OCI-LY7 (cell line): ENCODE measurements around the gene PRKAG2. TPM values are rescaled to one million over a fixed set of nuclear protein-coding genes. Genes with fewer than 3 reads are reported as not detected.

Experiments used
- BruUV-seq: library from RNA; stranded (reverse); fragments of 400-500 nt; replicated peaks from 2 replicates; lab custom pipeline; 2021; lab: Mats Ljungman, UMichigan
- CTCF ChIA-PET: fragments of 300-600 bp; sonication (Branson Sonifier 250); formaldehyde crosslinking; loops from one replicate; lab custom pipeline; 2022; ENCODE audit warnings: antibody characterized with exemption; ENCODE audit not compliant: unreplicated experiment; lab: Charles Lee
- POLR2A ChIA-PET: fragments of 300-600 bp; sonication (Branson Sonifier 250); formaldehyde crosslinking; loops from one replicate; lab custom pipeline; 2022; ENCODE audit warnings: antibody characterized with exemption; lab: Charles Lee
- DNase-seq: peaks from one replicate; pipeline ENCODE4 v3.0.0-alpha.2; 2015; ENCODE audit warnings: low spot score
- H2AFZ ChIP-seq: fragments of 200-600 bp; sonication (generic), shearing (Covaris generic); 2 replicates; pipeline ENCODE4 v1.6.1; 2014; ENCODE audit warnings: mild to moderate bottlenecking, antibody characterized with exemption, low read length, moderate library complexity
- H3K27ac ChIP-seq: fragments of 200-600 bp; sonication (generic); 2 replicates; pipeline ENCODE4 v1.5.1; 2014; ENCODE audit warnings: mixed run types, low read depth, mild to moderate bottlenecking, moderate library complexity, low read length, inconsistent platforms; ENCODE audit not compliant: poor library complexity, severe bottlenecking
- H3K36me3 ChIP-seq: fragments of 200-600 bp; sonication (generic); 2 replicates; pipeline ENCODE4 v1.6.1; 2014; ENCODE audit warnings: mild to moderate bottlenecking, antibody characterized with exemption, low read length, moderate library complexity, mixed read lengths; ENCODE audit not compliant: insufficient read depth
- H3K4me1 ChIP-seq: fragments of 200-600 bp; sonication (generic); 2 replicates; pipeline ENCODE4 v1.5.1; 2014; ENCODE audit warnings: mild to moderate bottlenecking, low read length; ENCODE audit not compliant: insufficient read depth, poor library complexity, severe bottlenecking
- H3K4me2 ChIP-seq: fragments of 200-600 bp; sonication (generic); 2 replicates; pipeline ENCODE4 v1.6.1; 2014; ENCODE audit warnings: mild to moderate bottlenecking, low read length
- H3K4me3 ChIP-seq: fragments of 200-600 bp; sonication (generic); 2 replicates; pipeline ENCODE4 v1.5.1; 2014; ENCODE audit warnings: mild to moderate bottlenecking, low read depth, low read length; ENCODE audit not compliant: poor library complexity, severe bottlenecking
- H3K79me2 ChIP-seq: fragments of 200-600 bp; sonication (generic); 2 replicates; pipeline ENCODE4 v1.6.1; 2016; ENCODE audit warnings: low read depth, mild to moderate bottlenecking, low read length, moderate library complexity, mixed read lengths; ENCODE audit not compliant: insufficient read depth
- H3K9me2 ChIP-seq: fragments of 200-600 bp; sonication (generic); 2 replicates; pipeline ENCODE4 v1.6.1; 2016; ENCODE audit warnings: mild to moderate bottlenecking, low read length, mixed read lengths; ENCODE audit not compliant: insufficient read depth
- H3K9me3 ChIP-seq: fragments of 200-600 bp; sonication (generic); 2 replicates; pipeline ENCODE4 v1.6.1; 2014; ENCODE audit warnings: mild to moderate bottlenecking, mixed run types, low read length, mixed read lengths
- H4K20me1 ChIP-seq: fragments of 200-600 bp; sonication (generic); 2 replicates; pipeline ENCODE4 v1.6.1; 2014; ENCODE audit warnings: mild to moderate bottlenecking, antibody characterized with exemption, low read length, moderate library complexity, mixed read lengths; ENCODE audit not compliant: insufficient read depth
- EZH2phosphoT487 ChIP-seq: fragments of 200-600 bp; sonication (generic); IDR thresholded peaks from 2 replicates; pipeline ENCODE4 v1.6.1; 2018; ENCODE audit warnings: low read depth, borderline replicate concordance, mild to moderate bottlenecking, mixed run types, antibody characterized with exemption, low read length, moderate library complexity, mixed read lengths
- intact Hi-C: fragments of 100-400 bp; cut with micrococcal nuclease; formaldehyde crosslinking; loops from one replicate; pipeline ENCODE4 v1.10.0; 2022; ENCODE audit not compliant: unreplicated experiment
- total RNA-seq, 2 experiments: library from RNA; depleted of rRNA in 1 of 2; stranded (reverse); fragments of >200 nt in 1 of 2; shearing (Covaris generic) in 1 of 2; gene quantifications; 2 replicates each; pipeline ENCODE4 v1.2.3, GENCODE V29; 2014 to 2022
- TF ChIP-seq, protein P1 (sequence below): fragments of 200-600 bp; sonication (generic); conservative IDR thresholded peaks from 2 replicates; pipeline ENCODE4 v1.5.1; 2014; ENCODE audit warnings: mild to moderate bottlenecking, antibody characterized with exemption, low read length, moderate library complexity, mixed read lengths

PRKAG2 gene
- total RNA-seq, 2 experiments from 2014 or later = 1.2 to 5.1 TPM

DNA sequence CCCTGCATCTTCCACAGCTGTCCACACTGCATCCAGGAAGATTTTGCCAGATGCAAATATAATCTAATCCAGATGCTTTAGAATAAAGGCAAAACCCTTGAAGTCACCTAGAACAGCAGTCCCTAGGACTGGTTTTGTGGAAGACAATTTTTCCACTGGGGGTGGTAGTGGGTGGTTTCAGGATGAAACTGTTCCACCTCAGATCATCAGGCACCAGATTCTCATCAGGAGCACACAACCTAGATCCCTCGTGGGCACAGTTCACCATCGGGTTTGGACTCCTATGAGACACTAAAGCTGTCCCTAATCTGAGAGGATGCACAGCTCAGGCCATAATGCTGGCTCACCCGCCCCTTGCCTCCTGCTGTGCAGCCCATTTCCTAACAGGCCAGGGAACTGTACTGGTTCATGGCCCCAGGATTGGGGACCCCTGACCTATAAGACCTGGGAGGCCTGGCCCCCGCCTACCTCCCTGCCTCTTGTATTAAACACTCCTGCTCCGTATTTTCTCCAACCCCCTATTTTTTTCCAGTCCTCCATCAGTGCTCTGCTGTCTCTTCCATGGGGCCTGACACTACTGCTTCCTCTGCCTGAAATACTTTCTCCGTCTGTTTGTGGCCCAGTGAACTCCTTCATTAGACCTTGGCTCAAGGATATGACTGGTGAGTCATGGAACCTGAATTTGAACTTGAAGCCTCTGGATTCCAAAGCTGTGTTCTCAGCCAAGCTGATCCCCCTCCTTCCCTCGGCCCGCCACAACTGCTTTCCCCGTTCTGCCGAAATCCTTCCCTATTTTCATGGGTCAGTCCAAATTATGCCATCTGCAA is 277.3 kb downstream of the PRKAG2 start:
- H3K79me2 ChIP-seq = no peaks in the 10 kb centered on the region
- intact Hi-C loops = no loop called here
- no peaks in the 10 kb centered on the region for H3K4me1 ChIP-seq
- DNase-seq = no peak
- no peak for TF ChIP-seq EZH2phosphoT487
- TF ChIP-seq, protein P1, sequence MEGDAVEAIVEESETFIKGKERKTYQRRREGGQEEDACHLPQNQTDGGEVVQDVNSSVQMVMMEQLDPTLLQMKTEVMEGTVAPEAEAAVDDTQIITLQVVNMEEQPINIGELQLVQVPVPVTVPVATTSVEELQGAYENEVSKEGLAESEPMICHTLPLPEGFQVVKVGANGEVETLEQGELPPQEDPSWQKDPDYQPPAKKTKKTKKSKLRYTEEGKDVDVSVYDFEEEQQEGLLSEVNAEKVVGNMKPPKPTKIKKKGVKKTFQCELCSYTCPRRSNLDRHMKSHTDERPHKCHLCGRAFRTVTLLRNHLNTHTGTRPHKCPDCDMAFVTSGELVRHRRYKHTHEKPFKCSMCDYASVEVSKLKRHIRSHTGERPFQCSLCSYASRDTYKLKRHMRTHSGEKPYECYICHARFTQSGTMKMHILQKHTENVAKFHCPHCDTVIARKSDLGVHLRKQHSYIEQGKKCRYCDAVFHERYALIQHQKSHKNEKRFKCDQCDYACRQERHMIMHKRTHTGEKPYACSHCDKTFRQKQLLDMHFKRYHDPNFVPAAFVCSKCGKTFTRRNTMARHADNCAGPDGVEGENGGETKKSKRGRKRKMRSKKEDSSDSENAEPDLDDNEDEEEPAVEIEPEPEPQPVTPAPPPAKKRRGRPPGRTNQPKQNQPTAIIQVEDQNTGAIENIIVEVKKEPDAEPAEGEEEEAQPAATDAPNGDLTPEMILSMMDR = no peak
- H3K36me3 ChIP-seq = no peaks in the 10 kb centered on the region
- CTCF ChIA-PET = no interaction called here
- POLR2A ChIA-PET = no interaction called here
- no peaks in the 10 kb centered on the region for H3K9me3 ChIP-seq
- no peak overlapping the region for H3K4me3 ChIP-seq
- H3K9me2 ChIP-seq = no peaks in the 10 kb centered on the region
- BruUV-seq = no TSS peak
- no peak overlapping the region for H2AFZ ChIP-seq
- H4K20me1 ChIP-seq = no peaks in the 10 kb centered on the region; the same call in 1 of the 2 replicates
- no peak overlapping the region for H3K27ac ChIP-seq
- no peak overlapping the region for H3K4me2 ChIP-seq

DNA sequence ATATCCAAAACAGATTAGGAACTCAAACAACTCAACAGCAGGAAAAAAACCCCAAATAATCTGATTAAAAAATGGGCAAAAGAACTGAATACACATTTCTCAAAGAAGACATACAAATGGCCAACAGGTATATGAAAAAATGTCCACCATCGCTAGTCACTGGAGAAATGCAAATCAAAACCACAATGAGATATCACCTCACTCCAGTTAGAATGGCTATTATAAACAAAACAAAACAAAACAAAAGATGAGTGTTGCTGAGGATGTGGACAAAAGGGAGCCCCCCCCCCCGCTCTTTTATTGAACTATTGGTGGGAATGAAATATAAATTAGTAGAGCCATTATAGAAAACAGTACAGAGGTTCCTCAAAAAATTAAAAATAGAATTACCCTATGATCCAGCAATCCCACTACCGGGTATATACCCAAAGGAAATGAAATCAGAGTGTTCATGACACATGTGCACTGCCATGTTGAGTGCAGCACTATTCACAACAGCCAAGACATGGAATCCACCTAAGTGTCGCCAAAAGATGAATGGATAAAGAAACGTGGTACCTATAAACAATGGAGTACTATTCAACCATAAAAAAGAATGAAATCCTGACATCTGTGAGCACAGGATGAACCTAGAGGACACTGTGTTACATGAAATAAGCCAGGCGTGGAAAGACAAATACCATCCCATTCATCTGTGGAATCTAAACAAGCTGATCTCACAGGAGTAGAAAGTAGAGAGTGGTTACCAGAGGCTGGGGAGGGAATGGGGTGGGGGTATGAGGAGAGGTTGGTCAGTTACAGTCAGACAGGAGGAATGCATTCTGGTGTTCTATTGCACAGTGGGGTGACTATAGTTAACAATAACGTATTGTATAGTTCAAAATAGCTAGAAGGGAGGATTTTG is 279.1 kb downstream of the PRKAG2 start:
- Histone ChIP-seq H3K4me2 (no peak overlapping the region), H3K9me3 (no peaks in the 10 kb centered on the region), H3K27ac (no peak overlapping the region), H4K20me1 (no peaks in the 10 kb centered on the region; the same call in 1 of the 2 replicates), H2AFZ (no peak overlapping the region), H3K4me3 (no peak overlapping the region), H3K4me1 (no peaks in the 10 kb centered on the region), H3K36me3 (no peaks in the 10 kb centered on the region), H3K9me2 (no peaks in the 10 kb centered on the region), H3K79me2 (no peaks in the 10 kb centered on the region)
- ChIA-PET POLR2A (no interaction called here), CTCF (no interaction called here)
- BruUV-seq = no TSS peak
- intact Hi-C loops = no loop called here
- no peak for DNase-seq
- no peak for TF ChIP-seq EZH2phosphoT487
- TF ChIP-seq, protein P1 = no peak
